IMR-90 (cell line): ENCODE measurements around the gene ZNF503. TPM values are rescaled to one million over a fixed set of nuclear protein-coding genes. Genes with fewer than 3 reads are reported as not detected.
A peak's percentile ranks its signal among the peaks of the same experiment; 100 is the strongest.

Source experiments
- ATAC-seq: fragments of 200-7000 bp; cut with Tn5 transposase; 2 replicates; pipeline ENCODE4 v1.9.1; 2020; ENCODE audit warnings: low read depth, mild to moderate bottlenecking, moderate library complexity
- BruUV-seq: library from RNA; stranded (reverse); fragments of 400-500 nt; replicated peaks from 2 replicates; lab custom pipeline; 2021; lab: Mats Ljungman, UMichigan
- CTCF ChIA-PET: fragments of 300-600 bp; formaldehyde crosslinking; extraction: SDS; loops from one replicate; lab custom pipeline; 2021; ENCODE audit warnings: antibody characterized with exemption; lab: Yijun Ruan, JAX
- POLR2A ChIA-PET: fragments of 300-600 bp; sonication (Branson Sonifier 250); formaldehyde crosslinking; loops from one replicate; lab custom pipeline; 2022; ENCODE audit warnings: antibody characterized with exemption; ENCODE audit not compliant: unreplicated experiment; lab: Charles Lee
- DNase-seq: peaks from one replicate; pipeline ENCODE4 v3.0.0; 2013
- H2AFZ ChIP-seq: replicated peaks from 2 replicates; pipeline ENCODE3; 2013; ENCODE audit warnings: low read length, mild to moderate bottlenecking; ENCODE audit not compliant: poor library complexity
- H2AK5ac ChIP-seq: 2 replicates; pipeline ENCODE4 v1.6.1; 2013; ENCODE audit warnings: low read depth, low read length, inconsistent platforms
- H2AK9ac ChIP-seq: replicated peaks from 2 replicates; pipeline ENCODE3; 2013; ENCODE audit warnings: mild to moderate bottlenecking, low read depth, low read length, moderate library complexity; ENCODE audit not compliant: poor library complexity
- H2BK120ac ChIP-seq: 2 replicates; pipeline ENCODE4 v1.6.1; 2013; ENCODE audit warnings: low read depth, low read length, inconsistent platforms
- H2BK15ac ChIP-seq: 3 replicates; pipeline ENCODE4 v1.6.1; 2013; ENCODE audit warnings: low read depth, low read length, inconsistent platforms
- H2BK20ac ChIP-seq: 2 replicates; pipeline ENCODE4 v1.6.1; 2013; ENCODE audit warnings: low read depth, mild to moderate bottlenecking, inconsistent platforms, low read length, moderate library complexity
- H2BK5ac ChIP-seq: 2 replicates; pipeline ENCODE4 v1.6.1; 2013; ENCODE audit warnings: mild to moderate bottlenecking, low read depth, low read length, inconsistent platforms; ENCODE audit not compliant: poor library complexity, severe bottlenecking
- H3K14ac ChIP-seq: replicated peaks from 2 replicates; pipeline ENCODE4 v1.6.1; 2013; ENCODE audit warnings: low read depth, low read length, inconsistent platforms
- H3K18ac ChIP-seq: 2 replicates; pipeline ENCODE4 v1.6.1; 2013; ENCODE audit warnings: low read depth, low read length, control low read depth
- H3K23ac ChIP-seq: 2 replicates; pipeline ENCODE4 v1.6.1; 2013; ENCODE audit warnings: low read depth, low read length, inconsistent platforms
- H3K27ac ChIP-seq: 2 replicates; pipeline ENCODE4 v1.5.1; 2013; ENCODE audit warnings: mild to moderate bottlenecking, control low read depth, low read length; ENCODE audit not compliant: insufficient read depth
- H3K27me3 ChIP-seq: 2 replicates; pipeline ENCODE4 v1.6.1; 2013; ENCODE audit warnings: low read length; ENCODE audit not compliant: control insufficient read depth, insufficient read depth
- H3K36me3 ChIP-seq: 2 replicates; pipeline ENCODE4 v1.6.1; 2013; ENCODE audit warnings: low read length, mixed read lengths; ENCODE audit not compliant: control insufficient read depth, insufficient read depth
- H3K4ac ChIP-seq: 2 replicates; pipeline ENCODE4 v1.6.1; 2013; ENCODE audit warnings: low read depth, low read length, inconsistent platforms
- H3K4me1 ChIP-seq: 2 replicates; pipeline ENCODE4 v1.6.1; 2013; ENCODE audit warnings: low read length, mixed read lengths; ENCODE audit not compliant: control insufficient read depth, insufficient read depth
- H3K4me2 ChIP-seq: 2 replicates; pipeline ENCODE4 v1.6.1; 2013; ENCODE audit warnings: low read depth, mild to moderate bottlenecking, control low read depth, low read length, moderate library complexity
- H3K4me3 ChIP-seq: 2 replicates; pipeline ENCODE4 v1.5.1; 2013; ENCODE audit warnings: low read depth, mild to moderate bottlenecking, control low read depth, low read length, moderate library complexity; ENCODE audit not compliant: insufficient read depth
- H3K56ac ChIP-seq: 2 replicates; pipeline ENCODE4 v1.6.1; 2013; ENCODE audit warnings: low read length, inconsistent platforms; ENCODE audit not compliant: insufficient read depth; ENCODE audit errors: extremely low read depth
- H3K79me1 ChIP-seq, 2 experiments: 2 replicates each; pipeline ENCODE4 v1.6.1; 2013; ENCODE audit warnings: low read length in 2 of 2, inconsistent platforms in 1 of 2, low read depth in 1 of 2
- H3K9ac ChIP-seq: 2 replicates; pipeline ENCODE4 v1.6.1; 2013; ENCODE audit warnings: low read depth, low read length, control low read depth
- H3K9me1 ChIP-seq: 2 replicates; pipeline ENCODE4 v1.6.1; 2013; ENCODE audit warnings: low read length, inconsistent platforms; ENCODE audit not compliant: insufficient read depth
- H3K9me3 ChIP-seq: 2 replicates; pipeline ENCODE4 v1.6.1; 2013; ENCODE audit warnings: low read length; ENCODE audit not compliant: control insufficient read depth, insufficient read depth
- H4K20me1 ChIP-seq: 2 replicates; pipeline ENCODE4 v1.6.1; 2013; ENCODE audit warnings: low read length, inconsistent platforms; ENCODE audit not compliant: insufficient read depth
- H4K5ac ChIP-seq: 2 replicates; pipeline ENCODE4 v1.6.1; 2013; ENCODE audit warnings: mild to moderate bottlenecking, low read depth, low read length, control low read depth
- H4K8ac ChIP-seq, 2 experiments: 2 replicates each; pipeline ENCODE4 v1.6.1; 2013; ENCODE audit warnings: low read depth in 2 of 2, low read length in 2 of 2, control low read depth in 1 of 2, inconsistent platforms in 1 of 2
- H4K91ac ChIP-seq: 2 replicates; pipeline ENCODE4 v1.6.1; 2013; ENCODE audit warnings: low read depth, low read length, inconsistent platforms; ENCODE audit not compliant: insufficient read depth
- MAFK ChIP-seq: IDR thresholded peaks from 2 replicates; pipeline ENCODE4 v1.6.1; 2012; ENCODE audit warnings: low read depth, low read length, improper control_type of control experiment
- MAZ ChIP-seq: IDR thresholded peaks from 2 replicates; pipeline ENCODE4 v1.6.1; 2012; ENCODE audit warnings: low read depth, mild to moderate bottlenecking, low read length, improper control_type of control experiment, moderate library complexity, borderline replicate concordance
- MXI1 ChIP-seq: IDR thresholded peaks from 2 replicates; pipeline ENCODE4 v1.6.1; 2012; ENCODE audit warnings: low read depth, mild to moderate bottlenecking, low read length, moderate library complexity, borderline replicate concordance
- NFE2L2 ChIP-seq: fragments of 150-350 bp; IDR thresholded peaks from 2 replicates; pipeline ENCODE4 v1.6.1; 2016; ENCODE audit warnings: low read depth, mild to moderate bottlenecking, low read length
- POLR2A ChIP-seq: IDR thresholded peaks from 2 replicates; pipeline ENCODE4 v1.6.1; 2012; ENCODE audit warnings: mild to moderate bottlenecking, low read depth, low read length
- RCOR1 ChIP-seq: IDR thresholded peaks from 2 replicates; pipeline ENCODE4 v1.6.1; 2012; ENCODE audit warnings: mild to moderate bottlenecking, low read length, improper control_type of control experiment; ENCODE audit not compliant: insufficient replicate concordance
- WGBS, 2 experiments: methylation state at CpG; one replicate each; pipeline versions ENCODE4 v1.1.5 to v1.1.7; 2013; ENCODE audit warnings: missing lambda C conversion rate in 2 of 2; ENCODE audit not compliant: insufficient read length in 1 of 2; ENCODE audit errors: extremely low coverage in 2 of 2; 5-methylcytosine and 5-hydroxymethylcytosine counted together
- dilution Hi-C: fragments of 300-500 bp; cut with HindIII; formaldehyde crosslinking; loops from one replicate; pipeline ENCODE4 v1.14.3; 2018; ENCODE audit warnings: low sequenced_read_pairs; ENCODE audit not compliant: unreplicated experiment
- in situ Hi-C: fragments of 300-500 bp; cut with MboI; formaldehyde crosslinking; loops from 3 replicates; pipeline ENCODE4 v1.14.3; 2019; ENCODE audit warnings: low sequenced_read_pairs, inconsistent platforms, mixed read lengths
- intact Hi-C: fragments of 100-400 bp; cut with micrococcal nuclease; formaldehyde crosslinking; loops from 2 replicates; pipeline ENCODE4 v1.10.0; 2022
- polyA plus RNA-seq, 3 experiments: library from polyadenylated mRNA; depleted of rRNA; stranded (reverse); fragments of >200 nt; gene quantifications; 2 replicates each; pipeline ENCODE4 v1.2.3, GENCODE V29; 2012; ENCODE audit warnings: low replicate concordance in 1 of 3
- total RNA-seq: library from RNA; depleted of rRNA; stranded (reverse); fragments of >200 nt; gene quantifications from 2 replicates; pipeline ENCODE4 v1.2.3, GENCODE V29; 2012
- TF ChIP-seq, protein P1 (sequence below): fragments of 150-350 bp; IDR thresholded peaks from 2 replicates; pipeline ENCODE4 v1.6.1; 2016; ENCODE audit warnings: low read depth, mild to moderate bottlenecking, low read length, moderate library complexity, borderline replicate concordance
- TF ChIP-seq, protein P2 (sequence below): conservative IDR thresholded peaks from 2 replicates; pipeline ENCODE4 v1.5.1; 2012; ENCODE audit warnings: mild to moderate bottlenecking, low read depth, low read length, improper control_type of control experiment

The ZNF503 gene
- total and polyA plus RNA-seq, 2 of the 4 experiments (the other 2 are of a cell fraction) = 0.36 to 5.8 TPM

DNA sequence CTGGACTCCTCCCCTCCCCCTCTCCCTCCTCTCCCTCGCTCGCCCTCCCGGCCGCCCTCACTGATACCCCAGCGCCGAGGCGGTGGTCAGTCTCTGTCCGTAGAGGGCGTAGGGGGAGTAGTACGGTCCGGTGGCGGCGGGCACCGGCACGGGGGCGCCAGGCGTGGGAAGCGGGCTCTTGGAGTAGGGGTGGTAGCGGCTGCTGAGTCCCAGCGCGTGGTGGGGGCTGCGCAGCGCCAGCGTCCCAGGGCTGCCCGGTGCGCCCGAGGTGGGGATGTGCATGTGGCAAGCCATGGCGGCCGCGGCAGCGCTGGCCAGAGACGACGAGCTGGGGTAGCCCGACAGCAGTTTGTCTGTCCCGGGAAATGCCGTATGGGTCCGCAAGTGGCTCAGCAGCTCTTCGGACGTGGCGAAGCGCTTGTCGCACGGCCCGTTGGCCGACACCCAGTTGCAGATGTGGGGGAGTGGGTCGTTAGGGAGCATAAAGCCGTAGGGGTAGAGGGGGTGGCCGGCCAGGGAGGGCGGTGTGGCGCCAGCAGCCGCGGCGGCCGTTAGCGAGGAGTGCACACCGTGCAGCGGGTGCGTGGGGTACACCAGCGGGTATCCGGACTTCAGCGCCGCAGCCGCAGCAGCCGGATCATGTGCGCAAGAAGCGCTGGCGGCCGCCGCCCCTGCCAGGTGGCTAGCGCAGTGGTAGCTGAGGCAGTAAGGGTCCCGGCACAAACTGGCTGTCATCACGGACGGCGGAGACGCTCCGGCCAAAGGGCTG is 2.7 kb downstream of the ZNF503 start:
- no TSS peak for BruUV-seq
- Histone ChIP-seq H3K4me3 (peak overlapping the region; percentile 99), H4K8ac (peak overlapping the region in 1 of 2 experiments; percentile 35; a peak in 2 of 4 replicates), H3K36me3 (peaks cover 33% of the 10 kb centered on the region), H3K79me1 (peaks cover 3 to 21% of the 10 kb centered on the region in 2 experiments; a peak in 3 of 4 replicates), H2AK9ac (peak overlapping the region; percentile 88), H2AK5ac (peak overlapping the region; percentile 59; the same call in 1 of the 2 replicates), H3K23ac (peak overlapping the region; percentile 90), H3K4me1 (peaks cover 13% of the 10 kb centered on the region; the same call in 1 of the 2 replicates), H3K56ac (peak overlapping the region; percentile 91), H3K9me3 (no peaks in the 10 kb centered on the region), H2BK20ac (no peak overlapping the region; the same call in 1 of the 2 replicates), H2AFZ (peak overlapping the region; percentile 73), H3K9me1 (peaks cover 5% of the 10 kb centered on the region; the same call in 1 of the 2 replicates), H4K5ac (no peak overlapping the region; the same call in 1 of the 2 replicates), H3K4me2 (peak overlapping the region; percentile 89), H4K91ac (peak overlapping the region; percentile 60; the same call in 1 of the 2 replicates), H3K27me3 (no peaks in the 10 kb centered on the region), H3K14ac (peak overlapping the region; percentile 89), H3K27ac (peak overlapping the region; percentile 100), H3K18ac (peak overlapping the region; percentile 82), H2BK120ac (peak overlapping the region; percentile 61), H2BK15ac (no peak overlapping the region), H3K9ac (peak overlapping the region; percentile 99), H2BK5ac (peak overlapping the region; percentile 83), H3K4ac (peak overlapping the region; percentile 75), H4K20me1 (peaks cover 16% of the 10 kb centered on the region; the same call in 1 of the 2 replicates)
- POLR2A ChIA-PET = no interaction called here
- CTCF ChIA-PET = interaction anchor here (0.6 kb wide), 2 partner anchors 291 to 629 kb away, joined by 3 read pairs; no protein-coding TSS in a partner anchor
- intact Hi-C loops = loop anchor here (5.0 kb wide), 1 partner anchor 287 kb away; the partner anchor contains the start of gene SAMD8
- TF ChIP-seq MXI1 = no peak
- no peak for TF ChIP-seq POLR2A
- TF ChIP-seq, protein P1, sequence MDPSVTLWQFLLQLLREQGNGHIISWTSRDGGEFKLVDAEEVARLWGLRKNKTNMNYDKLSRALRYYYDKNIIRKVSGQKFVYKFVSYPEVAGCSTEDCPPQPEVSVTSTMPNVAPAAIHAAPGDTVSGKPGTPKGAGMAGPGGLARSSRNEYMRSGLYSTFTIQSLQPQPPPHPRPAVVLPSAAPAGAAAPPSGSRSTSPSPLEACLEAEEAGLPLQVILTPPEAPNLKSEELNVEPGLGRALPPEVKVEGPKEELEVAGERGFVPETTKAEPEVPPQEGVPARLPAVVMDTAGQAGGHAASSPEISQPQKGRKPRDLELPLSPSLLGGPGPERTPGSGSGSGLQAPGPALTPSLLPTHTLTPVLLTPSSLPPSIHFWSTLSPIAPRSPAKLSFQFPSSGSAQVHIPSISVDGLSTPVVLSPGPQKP = no peak
- TF ChIP-seq MAFK = no peak
- TF ChIP-seq NFE2L2 = no peak
- TF ChIP-seq RCOR1 = no peak
- TF ChIP-seq, protein P2, sequence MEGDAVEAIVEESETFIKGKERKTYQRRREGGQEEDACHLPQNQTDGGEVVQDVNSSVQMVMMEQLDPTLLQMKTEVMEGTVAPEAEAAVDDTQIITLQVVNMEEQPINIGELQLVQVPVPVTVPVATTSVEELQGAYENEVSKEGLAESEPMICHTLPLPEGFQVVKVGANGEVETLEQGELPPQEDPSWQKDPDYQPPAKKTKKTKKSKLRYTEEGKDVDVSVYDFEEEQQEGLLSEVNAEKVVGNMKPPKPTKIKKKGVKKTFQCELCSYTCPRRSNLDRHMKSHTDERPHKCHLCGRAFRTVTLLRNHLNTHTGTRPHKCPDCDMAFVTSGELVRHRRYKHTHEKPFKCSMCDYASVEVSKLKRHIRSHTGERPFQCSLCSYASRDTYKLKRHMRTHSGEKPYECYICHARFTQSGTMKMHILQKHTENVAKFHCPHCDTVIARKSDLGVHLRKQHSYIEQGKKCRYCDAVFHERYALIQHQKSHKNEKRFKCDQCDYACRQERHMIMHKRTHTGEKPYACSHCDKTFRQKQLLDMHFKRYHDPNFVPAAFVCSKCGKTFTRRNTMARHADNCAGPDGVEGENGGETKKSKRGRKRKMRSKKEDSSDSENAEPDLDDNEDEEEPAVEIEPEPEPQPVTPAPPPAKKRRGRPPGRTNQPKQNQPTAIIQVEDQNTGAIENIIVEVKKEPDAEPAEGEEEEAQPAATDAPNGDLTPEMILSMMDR = no peak
- 0 out of 2 replicates have a peak, but pooled peaks have one; percentile 1 for TF ChIP-seq MAZ
- in situ Hi-C loops = loop anchor here (5.0 to 10.0 kb wide), 2 partner anchors 104 to 1713 kb away; no protein-coding TSS in a partner anchor
- ATAC-seq = no peak
- dilution Hi-C loops = no loop called here
- 1% methylated on average over 25 of the region's 76 CpGs; no CpG with 5 or more reads in 1 of the 2 experiments for WGBS, 2 experiments
- no peak for DNase-seq
